Activated T-helper 1 cell treated with anti-CD3 and anti-CD28 coated beads, Interleukin-12 subunit alpha, Interleukin-12 subunit beta, Interleukin-2, Interleukin-4 antibody, amounts not matched to agents 30 ng/mL and 10 ng/mL and 1 ng/mL, durations not matched to agents 14 hours and 24 hours and 36 hours (primary cell): ENCODE data around the gene ACVR1B. TPM values are rescaled to one million over a fixed set of nuclear protein-coding genes. Genes with fewer than 3 reads are reported as not detected.
A peak's percentile ranks its signal among the peaks of the same experiment; 100 is the strongest.

ENCODE experiments used
- DNase-seq: peaks from one replicate; pipeline ENCODE4 v3.0.0; 2021; ENCODE audit warnings: low spot score
- H3K27ac Mint-ChIP-seq: one replicate; pipeline ENCODE4 v1.8.0; 2021; ENCODE audit warnings: mild to moderate bottlenecking, mixed read lengths
- H3K27me3 Mint-ChIP-seq: one replicate; pipeline ENCODE4 v1.8.0; 2022; ENCODE audit warnings: mild to moderate bottlenecking, moderate library complexity, mixed read lengths; ENCODE audit not compliant: insufficient read depth
- H3K36me3 Mint-ChIP-seq: one replicate; pipeline ENCODE4 v1.8.0; 2021; ENCODE audit warnings: low read depth, mixed read lengths
- H3K4me1 Mint-ChIP-seq: one replicate; pipeline ENCODE4 v1.8.0; 2021; ENCODE audit warnings: low read depth, mixed read lengths
- H3K4me3 Mint-ChIP-seq: one replicate; pipeline ENCODE4 v1.8.0; 2021; ENCODE audit warnings: mild to moderate bottlenecking, moderate library complexity, mixed read lengths
- H3K9me3 Mint-ChIP-seq: one replicate; pipeline ENCODE4 v1.8.0; 2021; ENCODE audit warnings: mixed read lengths
- intact Hi-C: fragments of 100-400 bp; cut with micrococcal nuclease; formaldehyde crosslinking; loops from one replicate; pipeline ENCODE4 v1.15.1; 2024
- total RNA-seq: library from RNA; stranded (reverse); gene quantifications from 2 replicates; pipeline ENCODE4 v1.2.3, GENCODE V29; 2022

The ACVR1B gene
- total RNA-seq, 1 donor from 2014 or later: 11.4 TPM

DNA sequence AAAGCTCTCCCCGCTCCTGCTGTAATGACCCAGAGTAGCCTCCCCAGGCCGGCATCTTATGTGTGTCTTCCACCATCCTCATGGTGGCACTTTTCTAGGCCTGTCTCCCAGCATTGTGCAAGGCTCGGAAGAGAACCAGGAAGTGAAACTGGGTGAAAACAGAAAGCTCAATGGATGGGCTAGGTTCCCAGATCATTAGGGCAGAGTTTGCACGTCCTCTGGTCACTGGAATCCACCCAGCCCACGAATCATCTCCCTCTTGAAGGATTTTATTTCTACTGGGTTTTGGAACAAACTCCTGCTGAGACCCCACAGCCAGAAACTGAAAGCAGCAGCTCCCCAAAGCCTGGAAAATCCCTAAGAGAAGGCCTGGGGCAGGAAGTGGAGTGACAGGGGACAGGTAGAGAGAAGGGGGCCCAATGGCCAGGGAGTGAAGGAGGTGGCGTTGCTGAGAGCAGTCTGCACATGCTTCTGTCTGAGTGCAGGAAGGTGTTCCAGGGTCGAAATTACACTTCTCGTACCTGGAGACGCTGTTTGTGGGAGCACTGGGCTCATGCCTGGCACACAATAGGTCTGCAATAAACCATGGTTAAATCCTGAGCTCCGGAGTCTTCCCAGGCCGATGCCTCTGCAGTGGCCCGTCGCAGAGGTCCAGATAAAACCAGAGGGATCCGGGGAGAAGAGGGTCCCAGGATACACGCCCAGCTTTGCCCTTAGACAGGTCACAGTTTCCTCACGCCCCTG, 28.6 kb upstream of the ACVR1B start:
- Mint-ChIP-seq H3K9me3 (no peaks in the 10 kb centered on the region), H3K27ac (no peak overlapping the region), H3K4me3 (no peak overlapping the region), H3K27me3 (peaks cover 2% of the 10 kb centered on the region), H3K4me1 (peaks cover 13% of the 10 kb centered on the region), H3K36me3 (no peaks in the 10 kb centered on the region)
- DNase-seq: no peak
- intact Hi-C loops: no loop called here

DNA sequence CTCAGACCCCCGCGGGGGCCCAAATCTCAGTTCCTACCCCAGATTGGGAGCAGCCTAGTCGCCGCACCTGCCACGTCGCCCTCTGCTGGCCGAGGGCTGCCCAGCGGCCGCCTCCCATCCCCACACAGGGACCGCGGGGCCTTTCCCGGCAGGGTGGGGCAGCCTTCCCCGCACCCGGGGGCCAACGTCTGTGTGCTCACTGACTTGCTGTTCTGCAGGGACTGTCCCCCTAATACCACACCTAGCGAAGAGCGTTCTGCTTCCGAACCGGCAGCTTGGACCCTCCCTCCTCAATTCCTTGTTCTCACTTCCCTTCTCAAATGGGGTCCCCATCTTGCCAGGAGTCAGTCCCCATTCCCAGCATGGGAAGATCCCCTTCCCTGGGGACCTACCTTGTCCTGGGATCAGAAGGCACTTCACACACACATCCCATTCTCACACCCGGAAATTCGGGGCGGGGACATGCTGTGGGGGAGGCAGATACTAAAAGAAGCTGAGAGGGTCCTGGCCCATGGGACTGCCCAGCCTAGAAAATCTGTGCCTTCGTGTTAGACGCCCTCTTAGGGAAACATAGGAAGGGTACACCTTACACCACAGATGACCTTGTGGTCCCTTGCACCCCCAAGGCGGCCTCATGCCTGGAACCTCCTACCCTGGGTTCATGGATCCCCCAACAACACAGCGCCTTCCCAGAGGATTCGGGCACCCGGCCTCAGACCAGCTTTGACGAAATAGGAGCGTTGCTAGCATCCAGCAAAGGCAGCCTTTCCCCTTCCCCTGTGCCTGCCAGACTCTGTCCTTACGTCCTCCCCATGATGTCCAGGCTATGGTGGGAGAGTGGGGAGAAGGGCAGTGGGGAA, 27.8 kb upstream of the ACVR1B start:
- intact Hi-C loops: no loop called here

DNA sequence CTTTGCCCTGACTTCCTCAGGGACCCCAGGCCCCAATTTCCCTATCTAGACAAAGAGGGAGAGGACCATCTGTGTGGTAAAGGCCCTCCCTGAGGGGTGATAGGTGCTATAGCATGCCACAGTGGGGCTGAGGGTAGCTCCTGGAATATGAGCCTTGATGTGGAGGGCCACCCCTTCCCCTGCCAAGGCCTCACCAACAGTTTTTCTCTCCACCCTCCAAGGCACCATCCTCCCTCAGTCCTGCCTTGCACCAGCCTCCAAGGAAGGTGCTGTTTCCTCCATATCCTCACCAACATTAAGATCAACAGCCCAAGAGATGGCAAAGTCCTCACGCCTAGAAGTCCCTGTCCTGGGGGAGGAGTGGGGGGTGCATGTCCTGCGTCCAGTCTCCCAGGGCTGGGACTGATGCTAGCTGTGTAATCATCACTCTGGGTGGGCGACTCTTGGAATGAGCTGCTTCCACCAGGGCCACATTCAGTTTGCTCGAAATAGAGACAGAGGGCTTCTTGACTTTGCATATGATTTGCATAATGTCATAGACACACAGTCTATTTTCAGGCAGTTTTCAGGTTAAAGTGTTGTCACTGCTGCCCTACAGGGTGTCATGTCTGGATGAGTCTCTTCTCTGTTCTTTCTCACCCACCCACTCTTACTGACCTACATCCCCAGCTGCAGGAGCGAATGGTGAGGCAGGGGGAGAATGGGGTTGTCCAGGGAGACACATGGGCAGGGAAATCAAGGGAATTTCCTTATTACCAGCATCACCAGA, 26.8 kb upstream of the ACVR1B start:
- H3K36me3 Mint-ChIP-seq: no peaks in the 10 kb centered on the region
- peaks cover 4% of the 10 kb centered on the region for H3K27me3 Mint-ChIP-seq
- intact Hi-C loops: no loop called here
- no peak overlapping the region for H3K27ac Mint-ChIP-seq
- DNase-seq: no peak
- H3K4me1 Mint-ChIP-seq: peaks cover 13% of the 10 kb centered on the region
- H3K9me3 Mint-ChIP-seq: no peaks in the 10 kb centered on the region
- no peak overlapping the region for H3K4me3 Mint-ChIP-seq

More for the DNA sequence above, 27.8 kb upstream of the ACVR1B start:
- H3K27ac Mint-ChIP-seq: no peak overlapping the region
- H3K9me3 Mint-ChIP-seq: no peaks in the 10 kb centered on the region
- H3K4me1 Mint-ChIP-seq: peaks cover 13% of the 10 kb centered on the region
- peak overlapping the region; percentile 20 for H3K4me3 Mint-ChIP-seq
- peak; percentile 35 for DNase-seq
- no peaks in the 10 kb centered on the region for H3K36me3 Mint-ChIP-seq
- H3K27me3 Mint-ChIP-seq: peaks cover 2% of the 10 kb centered on the region

DNA sequence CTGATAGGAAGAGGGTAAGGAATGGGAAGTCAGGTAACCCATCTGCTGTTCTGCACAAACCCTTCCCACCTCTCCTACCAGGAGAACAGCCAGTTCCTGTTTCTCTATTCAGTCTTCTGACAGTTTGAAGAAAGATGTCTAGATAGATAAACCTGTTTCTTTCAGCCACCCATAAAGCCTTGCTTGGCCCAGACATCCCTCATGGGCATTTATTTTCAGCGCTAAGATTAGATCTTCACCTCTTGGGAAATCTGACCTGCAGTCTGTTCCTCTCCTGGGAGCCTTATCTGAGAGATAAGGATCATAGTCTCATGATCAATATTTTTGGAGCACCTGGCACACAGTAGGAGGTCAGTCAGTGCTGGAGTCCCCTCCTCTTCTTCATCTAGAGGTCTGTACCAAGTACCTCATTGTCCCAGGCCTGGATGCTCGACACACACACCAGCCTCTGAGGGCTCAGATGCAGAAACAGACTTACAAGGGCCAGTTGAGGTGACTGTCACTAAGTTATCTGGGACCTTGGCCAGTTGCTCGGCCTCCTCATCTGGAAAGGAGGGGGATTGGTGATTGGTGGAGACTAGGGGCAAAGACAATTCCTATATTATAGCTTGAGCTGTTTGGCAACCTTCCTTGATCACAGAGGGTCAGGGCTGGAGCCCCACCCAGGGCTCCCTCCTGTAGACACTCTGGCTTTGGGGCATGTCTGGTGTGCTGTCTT, 26.0 kb upstream of the ACVR1B start:
- Mint-ChIP-seq H3K4me3 (no peak overlapping the region), H3K27me3 (peaks cover 10% of the 10 kb centered on the region), H3K9me3 (no peaks in the 10 kb centered on the region), H3K27ac (no peak overlapping the region), H3K36me3 (no peaks in the 10 kb centered on the region), H3K4me1 (peaks cover 13% of the 10 kb centered on the region)
- intact Hi-C loops: loop anchor here (1.0 to 2.0 kb wide), 3 partner anchors 25 to 98 kb away; partner anchors contain the start of gene ACVR1B
- DNase-seq: no peak

DNA sequence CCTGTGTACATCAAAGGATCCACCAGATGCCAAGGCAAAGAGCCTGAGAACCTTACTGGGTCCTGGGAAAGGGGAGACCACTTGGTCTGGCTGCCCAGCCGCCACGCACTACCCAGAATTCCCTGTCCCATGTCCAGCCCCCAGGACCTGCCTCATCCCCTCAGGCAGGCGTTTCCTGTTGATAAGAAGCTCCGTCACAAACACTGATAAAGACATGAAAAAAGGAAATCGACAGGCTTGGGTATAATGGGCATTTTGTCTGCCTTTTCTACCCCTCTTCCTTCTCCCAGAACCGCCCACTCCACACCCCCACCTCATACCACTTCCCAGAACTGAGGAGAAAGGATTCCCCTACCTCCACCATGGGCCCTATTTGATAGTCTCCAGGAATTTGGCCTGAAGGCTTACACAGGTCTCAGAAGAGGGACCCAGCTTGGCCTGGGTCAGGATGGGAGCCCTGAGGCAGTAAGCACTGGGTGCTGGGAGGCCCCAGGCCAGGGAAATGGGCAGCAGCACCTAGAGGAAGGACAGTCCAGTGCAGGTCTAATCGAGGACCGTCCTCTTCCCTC, 25.4 kb upstream of the ACVR1B start:
- H3K4me1 Mint-ChIP-seq: peaks cover 13% of the 10 kb centered on the region
- H3K4me3 Mint-ChIP-seq: no peak overlapping the region
- DNase-seq: no peak
- H3K27ac Mint-ChIP-seq: no peak overlapping the region
- intact Hi-C loops: loop anchor here (1.0 to 2.0 kb wide), 3 partner anchors 25 to 97 kb away; partner anchors contain the start of gene ACVR1B
- no peaks in the 10 kb centered on the region for H3K36me3 Mint-ChIP-seq
- H3K27me3 Mint-ChIP-seq: peaks cover 11% of the 10 kb centered on the region
- no peaks in the 10 kb centered on the region for H3K9me3 Mint-ChIP-seq

DNA sequence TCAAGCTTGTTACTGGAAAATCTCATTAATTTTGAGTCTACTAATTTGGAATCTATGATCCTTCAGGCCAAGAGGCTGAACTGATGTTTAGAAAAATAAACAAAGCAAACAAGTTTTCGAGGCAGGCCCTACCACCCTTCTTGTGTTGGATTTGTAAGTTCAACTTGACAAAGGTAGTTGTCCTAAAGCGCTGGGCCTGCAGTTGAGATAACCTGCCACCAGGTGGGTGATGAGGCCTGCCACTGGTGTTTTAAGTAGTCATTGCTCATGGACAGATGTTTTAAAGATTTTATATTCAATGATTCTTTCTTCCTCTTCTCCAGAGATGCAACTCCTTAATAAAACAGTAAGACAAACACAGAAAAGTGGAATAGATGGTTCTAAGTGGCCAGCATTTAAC, 24.8 kb upstream of the ACVR1B start:
- no peak overlapping the region for H3K4me3 Mint-ChIP-seq
- H3K36me3 Mint-ChIP-seq: no peaks in the 10 kb centered on the region
- no peaks in the 10 kb centered on the region for H3K9me3 Mint-ChIP-seq
- H3K4me1 Mint-ChIP-seq: peaks cover 13% of the 10 kb centered on the region
- peaks cover 13% of the 10 kb centered on the region for H3K27me3 Mint-ChIP-seq
- no peak overlapping the region for H3K27ac Mint-ChIP-seq
- peak; percentile 24 for DNase-seq
- intact Hi-C loops: loop anchor here (1.0 to 2.0 kb wide), 3 partner anchors 24 to 97 kb away; partner anchors contain the start of gene ACVR1B

DNA sequence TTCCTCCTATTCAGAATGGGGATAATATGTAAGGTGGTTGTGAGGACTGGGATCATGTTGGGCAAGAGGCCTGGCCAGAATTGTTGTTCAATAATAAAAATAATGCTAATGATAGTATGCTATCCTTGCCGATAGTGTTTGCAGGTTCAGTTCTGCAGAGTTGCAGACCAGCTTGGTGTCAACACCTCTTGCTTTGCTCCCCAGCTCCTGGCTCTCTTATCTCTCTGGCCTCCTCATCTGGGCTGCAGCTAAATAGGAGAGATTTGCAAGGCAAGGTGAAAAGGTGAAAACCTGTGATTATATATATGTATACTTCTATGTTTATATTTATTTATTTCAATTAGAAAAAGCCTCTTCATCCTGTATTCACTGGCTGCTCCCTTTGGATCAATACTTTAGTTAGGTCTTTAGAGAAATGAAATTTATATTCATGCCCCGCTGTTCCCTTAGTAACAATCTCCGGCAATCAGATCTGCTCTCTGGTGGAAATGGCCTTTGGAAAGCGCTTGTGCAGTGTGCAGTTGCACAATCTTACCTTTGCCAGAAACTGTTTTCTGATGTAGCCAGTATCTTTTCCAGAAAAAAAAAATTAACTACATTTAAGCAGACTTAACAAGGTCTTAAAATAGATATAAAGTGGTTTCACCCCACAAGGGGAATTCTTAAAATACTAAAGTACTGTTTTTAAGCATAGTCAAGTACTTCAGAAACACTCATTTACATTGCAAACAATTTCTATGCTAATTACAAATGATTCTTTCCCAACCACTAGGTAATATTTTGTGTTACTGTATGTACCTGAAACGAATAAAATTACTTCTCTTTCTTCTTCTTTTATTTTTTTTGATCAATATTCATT, 19.1 kb upstream of the ACVR1B start:
- no peak overlapping the region for H3K27ac Mint-ChIP-seq
- H3K4me1 Mint-ChIP-seq: no peaks in the 10 kb centered on the region
- no peaks in the 10 kb centered on the region for H3K36me3 Mint-ChIP-seq
- H3K27me3 Mint-ChIP-seq: peaks cover 22% of the 10 kb centered on the region
- no peak for DNase-seq
- intact Hi-C loops: no loop called here
- H3K9me3 Mint-ChIP-seq: no peaks in the 10 kb centered on the region
- no peak overlapping the region for H3K4me3 Mint-ChIP-seq

DNA sequence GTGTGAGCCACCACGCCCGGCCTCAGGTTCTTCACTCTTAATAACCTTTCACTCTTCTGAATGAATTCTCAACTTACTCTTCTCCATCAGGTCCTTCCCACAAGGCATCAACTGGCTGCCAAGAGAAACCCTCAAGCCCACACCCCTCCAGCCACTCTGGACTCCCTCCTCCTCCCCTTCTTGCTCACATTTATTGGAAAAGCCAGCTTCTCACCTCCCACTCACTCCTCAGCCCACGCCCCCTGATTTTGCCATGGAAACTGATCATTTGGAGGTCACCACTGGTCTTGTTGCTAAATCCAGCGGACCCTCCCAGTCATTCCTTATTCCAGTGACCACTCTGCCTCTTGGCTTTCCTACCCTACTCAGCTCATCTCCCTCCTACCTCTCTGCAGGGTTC, 17.4 kb upstream of the ACVR1B start:
- Mint-ChIP-seq H3K4me3 (no peak overlapping the region), H3K9me3 (no peaks in the 10 kb centered on the region), H3K36me3 (no peaks in the 10 kb centered on the region), H3K27ac (no peak overlapping the region), H3K27me3 (peaks cover 27% of the 10 kb centered on the region), H3K4me1 (no peaks in the 10 kb centered on the region)
- DNase-seq: no peak
- intact Hi-C loops: no loop called here

DNA sequence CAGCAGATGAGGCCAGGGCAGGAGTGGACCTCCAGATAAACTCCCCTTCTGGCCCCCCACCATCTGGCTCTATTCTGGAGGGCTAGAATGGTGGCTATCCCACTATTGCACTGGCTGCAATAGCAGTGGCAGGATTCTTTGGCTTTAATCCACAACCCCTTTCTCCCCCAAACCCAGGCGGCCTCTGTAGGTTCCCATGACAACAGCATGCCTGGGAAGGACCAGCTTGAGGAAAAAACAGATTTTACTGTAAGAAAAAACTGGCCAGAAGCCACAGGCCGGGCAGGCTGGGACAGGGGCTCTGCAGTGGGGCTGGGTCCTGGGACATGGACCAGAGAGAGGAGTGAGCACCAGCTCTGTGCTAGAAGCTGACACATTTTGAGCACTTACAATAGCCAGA, 13.6 kb upstream of the ACVR1B start:
- intact Hi-C loops: no loop called here
- DNase-seq: no peak
- Mint-ChIP-seq H3K9me3 (no peaks in the 10 kb centered on the region), H3K36me3 (no peaks in the 10 kb centered on the region), H3K27me3 (peaks cover 25% of the 10 kb centered on the region), H3K4me1 (no peaks in the 10 kb centered on the region), H3K4me3 (no peak overlapping the region), H3K27ac (no peak overlapping the region)

DNA sequence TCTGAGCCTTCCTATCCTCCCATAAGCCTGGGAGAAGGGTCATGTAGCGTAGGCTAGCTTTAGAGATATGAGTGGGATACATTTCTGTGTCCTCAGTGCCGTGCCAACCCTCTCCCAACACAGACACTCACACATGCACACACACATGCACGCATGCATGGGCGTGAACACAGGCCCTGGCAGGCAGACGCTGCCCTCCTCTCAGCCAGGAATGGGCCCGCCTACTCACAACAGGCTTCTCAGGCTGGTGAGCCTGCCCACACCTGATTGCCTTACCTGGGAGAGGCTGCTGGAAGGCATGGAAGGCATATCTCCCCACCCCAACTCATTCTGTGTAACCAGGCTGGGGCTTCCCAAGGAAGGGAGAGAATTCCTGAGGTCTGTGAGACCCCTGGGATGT, 12.8 kb upstream of the ACVR1B start:
- DNase-seq: no peak
- intact Hi-C loops: no loop called here
- H3K27me3 Mint-ChIP-seq: peaks cover 25% of the 10 kb centered on the region
- peaks cover 2% of the 10 kb centered on the region for H3K36me3 Mint-ChIP-seq
- no peak overlapping the region for H3K27ac Mint-ChIP-seq
- H3K4me1 Mint-ChIP-seq: no peaks in the 10 kb centered on the region
- no peak overlapping the region for H3K4me3 Mint-ChIP-seq
- H3K9me3 Mint-ChIP-seq: no peaks in the 10 kb centered on the region

DNA sequence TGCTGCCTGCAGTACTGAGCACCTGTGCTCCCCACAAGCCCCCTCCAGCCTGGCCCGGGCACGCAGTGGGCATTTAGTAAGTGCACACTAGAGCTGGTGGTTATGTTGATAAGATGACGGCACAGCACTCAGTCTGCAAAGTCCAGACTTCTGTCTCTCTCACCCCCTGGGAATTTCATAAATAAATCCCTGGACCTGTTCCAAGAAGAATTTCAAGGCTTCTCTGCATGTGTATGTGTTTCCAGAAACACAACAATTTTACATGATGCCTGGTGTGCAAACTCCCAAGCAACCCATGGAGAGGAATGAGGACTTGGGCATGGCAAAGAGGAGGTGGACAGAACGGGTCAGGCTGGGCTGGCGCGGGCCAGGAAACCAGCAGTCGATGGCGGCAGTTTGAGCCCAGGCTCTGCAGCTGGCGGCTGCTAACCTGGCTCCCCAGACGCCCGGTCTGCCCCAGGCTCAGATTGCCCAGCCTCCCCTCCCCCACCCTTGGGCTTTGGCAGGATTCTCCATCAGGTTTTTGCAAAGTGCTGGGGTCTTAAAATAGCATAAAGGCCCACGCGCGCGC, 10.4 kb upstream of the ACVR1B start:
- no peak overlapping the region for H3K4me3 Mint-ChIP-seq
- H3K9me3 Mint-ChIP-seq: peaks cover 7% of the 10 kb centered on the region
- intact Hi-C loops: no loop called here
- DNase-seq: no peak
- no peaks in the 10 kb centered on the region for H3K4me1 Mint-ChIP-seq
- peaks cover 21% of the 10 kb centered on the region for H3K27me3 Mint-ChIP-seq
- no peak overlapping the region for H3K27ac Mint-ChIP-seq
- H3K36me3 Mint-ChIP-seq: peaks cover 2% of the 10 kb centered on the region
